ENCODE results near the gene SOS2. TPM values are rescaled to one million over a fixed set of nuclear protein-coding genes. Genes with fewer than 3 reads are reported as not detected.

The SOS2 gene
- total RNA-seq, 3 donors from 2014 or later (not counting 1 experiment from before 2014, with no cell fraction given), result 64.7 to 82.2 (median 69.5) TPM

GRCh38 chr14:50116966-50117365 lies 114.4 kb downstream of the SOS2 start:
- Mint-ChIP-seq H3K36me3 (no peaks in the 10 kb centered on the region), H3K4me3 (peak overlapping the region; percentile 95)
- peak overlapping the region; percentile 99 for H3K4me3 ChIP-seq (ENCODE audit: low read length)

GRCh38 chr14:50116181-50116956 lies 115.0 kb downstream of the SOS2 start, which contains the start of gene VCPKMT:
TSS of gene VCPKMT (minus strand) at chr14:50116572. CDS start at chr14:50116552, 20 bp downstream.
- H3K4me3 Mint-ChIP-seq, result peak within 1 kb of the TSS; percentile 95
- Histone ChIP-seq H3K36me3 (ENCODE audit: control insufficient read depth, insufficient read depth, low read length) (peaks cover 31% of the 10 kb centered on the region), H3K4me3 (ENCODE audit: low read length) (peak within 1 kb of the TSS; percentile 99), H3K27me3 (ENCODE audit: control insufficient read depth, insufficient read depth, low read length) (no peaks in the 10 kb centered on the region), H3K4me1 (ENCODE audit: control insufficient read depth, insufficient read depth, low read length) (peaks cover 8% of the 10 kb centered on the region), H3K27ac (ENCODE audit: low read length) (peak within 1 kb of the TSS; percentile 99), H3K9me3 (ENCODE audit: control insufficient read depth, insufficient read depth, low read length) (no peaks in the 10 kb centered on the region)
- peak within 1 kb of the TSS; percentile 96 to 97 for H3K27ac Mint-ChIP-seq
- no peak for TF ChIP-seq CTCF (IDR thresholded peaks at IDR 0.05)
- ATAC-seq, result peak; percentile 97 to 100 (median 97)
- DNase-seq, result peak; percentile 97 to 98
- intact Hi-C loops (cut with micrococcal nuclease), result loop anchor here (5.0 kb wide), 2 partner anchors 224 to 484 kb away; partner anchors contain the start of gene ARF6
- peaks cover under 1% of the 10 kb centered on the region for H3K36me3 Mint-ChIP-seq
- under 1% methylated on average over 63 of the region's 63 CpGs for WGBS (ENCODE audit: insufficient coverage)
- H3K27me3 Mint-ChIP-seq (ENCODE audit: low read depth in 2 of 2), result no peaks in the 10 kb centered on the region
- no peaks in the 10 kb centered on the region for H3K9me3 Mint-ChIP-seq
- H3K4me1 Mint-ChIP-seq, result peaks cover 14% of the 10 kb centered on the region in 2 donors

More at GRCh38 chr14:50116966-50117365, 114.4 kb downstream of the SOS2 start:
- no peaks in the 10 kb centered on the region for H3K9me3 ChIP-seq (ENCODE audit: control insufficient read depth, insufficient read depth, low read length)
- no peaks in the 10 kb centered on the region for H3K27me3 ChIP-seq (ENCODE audit: control insufficient read depth, insufficient read depth, low read length)
- Mint-ChIP-seq H3K27ac (peak overlapping the region; percentile 96 to 97), H3K27me3 (ENCODE audit: low read depth in 2 of 2) (no peaks in the 10 kb centered on the region), H3K9me3 (no peaks in the 10 kb centered on the region), H3K4me1 (peaks cover 14% of the 10 kb centered on the region in 2 donors)
- intact Hi-C loops (cut with micrococcal nuclease), result loop anchor here (5.0 kb wide), 2 partner anchors 225 to 485 kb away; partner anchors contain the start of gene ARF6
- peaks cover 26% of the 10 kb centered on the region for H3K36me3 ChIP-seq (ENCODE audit: control insufficient read depth, insufficient read depth, low read length)
- H3K4me1 ChIP-seq (ENCODE audit: control insufficient read depth, insufficient read depth, low read length), result peaks cover 8% of the 10 kb centered on the region
- peak overlapping the region; percentile 99 for H3K27ac ChIP-seq (ENCODE audit: low read length)
- ATAC-seq, result no peak
- TF ChIP-seq CTCF (IDR thresholded peaks at IDR 0.05), result no peak
- 14% methylated on average over 1 of the region's 2 CpGs for WGBS (ENCODE audit: insufficient coverage)
- no peak for DNase-seq

- Histone ChIP-seq H3K9me3 (ENCODE audit: control insufficient read depth, insufficient read depth, low read length) (no peaks in the 10 kb centered on the region), H3K27me3 (ENCODE audit: control insufficient read depth, insufficient read depth, low read length) (no peaks in the 10 kb centered on the region), H3K36me3 (ENCODE audit: control insufficient read depth, insufficient read depth, low read length) (peaks cover 51% of the 10 kb centered on the region), H3K4me1 (ENCODE audit: control insufficient read depth, insufficient read depth, low read length) (peaks cover 8% of the 10 kb centered on the region), H3K4me3 (ENCODE audit: low read length) (no peak overlapping the region), H3K27ac (ENCODE audit: low read length) (peak overlapping the region; percentile 53)
- H3K4me1 Mint-ChIP-seq, result peaks cover 14% of the 10 kb centered on the region in 2 donors
- no peaks in the 10 kb centered on the region for H3K9me3 Mint-ChIP-seq
- peak overlapping the region; percentile 13 for H3K4me3 Mint-ChIP-seq
- H3K27me3 Mint-ChIP-seq (ENCODE audit: low read depth in 2 of 2), result no peaks in the 10 kb centered on the region
- TF ChIP-seq CTCF (IDR thresholded peaks at IDR 0.05), result no peak
- WGBS (ENCODE audit: insufficient coverage), result 61% methylated on average over 2 of the region's 4 CpGs
- no peak for ATAC-seq
- intact Hi-C loops (cut with micrococcal nuclease), result no loop called here
- H3K36me3 Mint-ChIP-seq, result peaks cover 5% of the 10 kb centered on the region
- DNase-seq, result peak in 1 of 2 donors; percentile 36
- peak overlapping the region; percentile 33 to 66 for H3K27ac Mint-ChIP-seq
These were observed 117.9 kb downstream of the SOS2 start for GRCh38 chr14:50113381-50114035.

All from natural killer cell (primary cell).